Breast epithelium (tissue), 3 donors: ENCODE results near the gene ARL4D.

Experiments
- CTCF ChIP-seq, 3 donors: fragments of 450-650 bp; IDR thresholded peaks; one replicate each; pipeline ENCODE4 v1.5.1; 2016 to 2017; ENCODE audit warnings: antibody characterized with exemption in 3 of 3, mild to moderate bottlenecking in 3 of 3, moderate library complexity in 3 of 3
- POLR2A ChIP-seq: fragments of 450-650 bp; IDR thresholded peaks from one replicate; pipeline ENCODE4 v1.6.1; 2016; ENCODE audit warnings: antibody characterized with exemption, mild to moderate bottlenecking, moderate library complexity
- POLR2AphosphoS5 ChIP-seq, 3 donors: sonication (generic); formaldehyde crosslinking; IDR thresholded peaks; one replicate each; pipeline ENCODE4 v1.6.1; 2017; ENCODE audit warnings: antibody characterized with exemption in 3 of 3

- TF ChIP-seq CTCF (IDR thresholded peaks at IDR 0.05) (no peak), POLR2A (peak; percentile 63), POLR2AphosphoS5 (IDR thresholded peaks at IDR 0.05) (peak in 1 of 3 donors; percentile 0)
Measured at GRCh38 chr17:43360376-43360738, 38.4 kb upstream of the ARL4D start.
